Measurements from ENCODE around the gene FMNL1.

FMNL1 gene

DNA sequence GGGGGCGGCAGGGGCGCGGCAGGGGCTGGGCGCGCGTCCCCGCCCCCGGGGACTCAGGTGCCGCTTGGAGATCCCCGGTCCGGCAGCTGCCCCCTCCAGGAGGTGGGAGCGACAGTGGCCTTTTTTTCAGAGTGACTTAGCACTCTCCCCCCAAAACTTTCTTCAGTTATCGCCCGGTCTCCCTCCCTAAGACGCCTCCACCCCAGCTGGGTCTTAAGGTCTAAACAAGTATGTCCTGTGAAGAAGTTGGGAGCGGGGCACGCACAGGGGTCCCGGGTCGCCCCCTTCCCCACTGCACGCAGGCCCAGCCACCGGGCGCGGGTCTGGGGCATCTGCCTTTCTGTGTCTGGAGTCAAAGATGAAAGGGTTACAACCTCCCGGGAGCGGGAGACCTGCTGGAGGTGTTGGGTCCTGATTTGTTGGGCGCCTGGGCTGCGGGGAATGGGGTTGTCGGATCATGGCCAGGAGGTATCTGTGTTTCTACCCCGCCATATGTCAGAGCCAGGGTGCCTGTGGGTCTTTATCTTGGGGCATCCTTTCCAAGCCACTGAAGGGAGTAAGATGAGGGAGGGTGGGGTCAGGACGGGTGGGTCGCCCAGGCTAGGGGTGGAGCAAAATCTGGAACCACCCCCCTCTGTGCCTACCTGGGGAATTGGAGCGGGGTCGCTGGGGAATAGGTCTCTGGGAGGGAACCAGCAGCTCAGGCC is 757 bp downstream of the FMNL1 start:
- in situ Hi-C loops (cut with MboI; ENCODE audit: low sequenced_read_pairs), result loop anchor here (10.0 kb wide), 1 partner anchor 162 kb away; no protein-coding TSS in a partner anchor

DNA sequence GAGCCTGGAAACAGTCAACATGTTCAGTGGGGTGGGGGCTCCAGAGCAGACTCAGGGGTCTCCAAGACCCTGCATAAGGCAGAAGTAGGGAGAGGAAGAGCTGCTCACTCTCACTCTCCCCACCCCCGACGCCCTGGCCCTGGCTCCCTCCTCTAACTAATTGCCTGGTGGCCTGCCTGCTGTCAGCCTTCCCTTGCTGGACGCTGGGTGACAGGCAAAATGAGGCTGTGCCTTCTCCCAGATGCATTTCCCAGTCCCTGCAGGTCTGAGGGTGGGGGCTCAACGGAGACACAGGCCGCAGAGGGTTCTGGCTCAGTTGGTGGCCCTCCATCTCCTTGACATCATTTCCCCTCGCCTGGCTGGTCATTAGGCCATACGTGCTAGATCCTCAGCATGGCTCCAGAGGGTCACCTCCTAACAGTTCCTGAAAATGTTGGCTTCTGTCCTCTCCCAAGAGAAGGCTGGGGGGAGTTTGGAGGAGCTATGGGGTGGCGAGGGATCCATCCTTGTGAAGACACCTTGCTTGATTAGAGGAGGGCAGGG is 1.4 kb downstream of the FMNL1 start:
- in situ Hi-C loops (cut with MboI; ENCODE audit: low sequenced_read_pairs), result loop anchor here (10.0 kb wide), 1 partner anchor 162 kb away; no protein-coding TSS in a partner anchor

DNA sequence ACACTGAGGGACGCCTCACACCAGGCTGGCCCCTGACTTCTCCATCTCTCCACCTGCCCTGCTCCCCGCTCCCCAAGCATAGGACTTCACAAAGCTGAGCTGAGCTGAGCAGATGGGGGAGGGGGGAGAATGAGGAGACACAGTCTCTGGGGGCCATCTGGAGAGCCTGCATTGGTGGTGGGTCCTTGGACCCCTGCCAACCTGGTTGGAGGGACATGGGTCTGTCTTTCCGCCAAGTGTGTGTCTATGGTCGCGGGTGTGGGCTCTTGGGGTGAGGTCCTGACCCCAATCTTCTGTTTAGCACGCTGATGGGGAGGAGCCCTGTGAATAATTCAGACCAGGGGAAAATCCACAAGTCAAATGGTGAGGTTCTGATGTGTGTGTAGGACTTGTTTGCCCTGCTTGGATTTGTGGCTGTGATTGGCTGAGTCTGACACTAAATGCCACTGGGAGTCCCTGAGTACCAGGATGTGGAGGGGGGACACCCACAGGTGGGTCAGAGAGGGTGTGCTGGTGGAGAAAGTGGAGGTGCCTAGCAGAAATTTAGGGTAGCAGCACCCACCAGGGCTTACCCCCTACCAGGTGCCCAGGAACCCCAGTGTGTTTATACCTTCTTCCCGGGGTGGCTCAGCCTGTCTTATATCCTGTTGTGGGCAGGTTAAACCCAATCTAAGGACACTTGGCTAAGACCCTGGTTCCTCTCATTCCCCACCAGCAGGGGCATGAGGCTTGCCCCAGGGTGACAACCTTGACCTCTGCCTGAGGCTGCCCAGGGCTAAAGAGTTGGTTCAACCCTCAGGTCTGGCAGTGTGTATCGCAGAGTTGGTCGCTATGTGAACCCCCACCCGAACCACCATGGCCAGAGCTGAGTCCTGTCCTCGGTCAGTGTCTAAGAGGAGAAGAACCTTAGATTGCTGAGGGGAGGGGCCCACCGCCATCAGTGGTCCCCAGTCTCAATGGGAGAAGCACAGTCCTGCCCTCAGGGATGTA is 2.1 kb downstream of the FMNL1 start:
- in situ Hi-C loops (cut with MboI; ENCODE audit: low sequenced_read_pairs), result loop anchor here (10.0 kb wide), 1 partner anchor 161 kb away; no protein-coding TSS in a partner anchor

DNA sequence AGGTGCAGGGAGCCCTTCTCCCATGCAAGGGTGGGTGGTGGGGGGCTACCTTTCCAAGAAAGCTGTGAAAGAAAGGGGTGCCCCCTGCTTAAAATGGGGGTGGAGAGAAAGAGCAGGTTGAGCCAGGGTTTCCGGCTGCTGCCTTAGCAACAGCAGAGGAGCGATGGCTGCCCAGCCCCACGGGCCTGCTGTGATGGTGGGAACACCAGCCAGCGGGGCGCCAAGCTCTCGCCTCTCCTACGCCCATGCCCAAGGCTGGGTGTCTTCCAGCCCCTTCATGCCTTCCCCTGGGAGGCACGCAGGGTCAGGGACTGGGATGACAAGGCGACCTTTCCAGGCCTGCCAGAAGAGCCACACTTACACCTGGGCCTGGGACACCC is 3.0 kb downstream of the FMNL1 start:
- in situ Hi-C loops (cut with MboI; ENCODE audit: low sequenced_read_pairs), result loop anchor here (10.0 kb wide), 1 partner anchor 160 kb away; no protein-coding TSS in a partner anchor

DNA sequence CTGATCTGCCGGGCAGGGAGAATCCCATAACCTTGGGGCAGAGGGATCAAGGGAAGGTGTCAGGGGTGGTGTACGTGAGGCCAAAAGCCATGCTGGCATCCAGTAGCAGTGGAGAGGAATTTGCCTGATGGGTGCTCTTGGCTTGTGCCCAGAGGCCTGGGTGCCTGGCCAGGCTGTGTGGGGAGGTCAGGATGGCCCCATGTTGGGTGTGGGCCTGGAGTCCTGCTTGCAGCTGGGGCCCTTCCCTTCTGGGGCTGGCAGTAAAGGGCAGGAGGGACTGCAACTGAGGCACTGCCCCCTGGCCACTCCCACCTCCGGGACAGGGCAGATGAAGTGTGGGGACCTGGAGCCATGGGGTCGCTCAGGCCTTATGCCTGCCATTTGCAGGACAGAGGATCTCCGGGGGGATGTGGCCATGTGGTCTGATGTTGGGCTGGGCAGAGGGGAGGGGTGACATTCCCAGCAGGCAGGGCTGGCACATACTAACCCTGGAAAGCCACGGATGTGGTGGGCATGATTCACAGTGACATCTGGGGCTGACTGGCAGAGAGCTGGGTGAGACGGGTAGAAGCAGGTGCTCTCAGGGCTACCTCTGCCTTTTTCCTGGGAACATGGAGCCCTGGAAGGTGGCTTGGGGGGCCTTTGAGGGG is 3.5 kb downstream of the FMNL1 start:
- in situ Hi-C loops (cut with MboI; ENCODE audit: low sequenced_read_pairs), result loop anchor here (10.0 kb wide), 1 partner anchor 160 kb away; no protein-coding TSS in a partner anchor

DNA sequence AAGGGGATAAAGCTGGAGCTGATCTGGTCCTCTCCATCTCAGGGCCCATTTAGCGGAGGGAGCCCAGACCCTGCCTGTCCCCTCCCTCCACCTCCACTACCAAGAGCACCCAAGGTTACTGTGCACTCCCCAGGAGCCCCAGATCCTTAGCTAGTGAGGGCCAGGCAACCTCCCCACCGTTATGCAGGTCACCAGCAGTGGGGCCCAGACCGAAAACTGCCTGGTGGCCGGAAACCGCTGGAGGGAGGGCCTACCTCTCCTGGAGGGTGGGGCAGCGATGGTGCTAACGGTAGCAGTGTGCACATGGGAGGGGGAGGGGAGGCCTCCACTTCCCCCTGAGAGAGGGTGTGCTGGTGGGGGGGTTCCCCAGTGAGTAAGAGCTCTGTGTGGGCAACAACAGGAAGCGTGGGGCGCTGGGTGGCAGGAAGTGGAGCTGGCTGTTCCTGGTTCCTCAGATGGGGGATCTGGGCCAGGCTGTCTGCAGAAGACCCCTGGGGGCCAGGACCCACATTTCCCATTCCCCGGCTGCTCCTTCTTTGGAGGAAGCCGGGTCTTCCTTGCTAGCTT is 4.4 kb downstream of the FMNL1 start:
- in situ Hi-C loops (cut with MboI; ENCODE audit: low sequenced_read_pairs), result loop anchor here (10.0 kb wide), 1 partner anchor 159 kb away; no protein-coding TSS in a partner anchor

DNA sequence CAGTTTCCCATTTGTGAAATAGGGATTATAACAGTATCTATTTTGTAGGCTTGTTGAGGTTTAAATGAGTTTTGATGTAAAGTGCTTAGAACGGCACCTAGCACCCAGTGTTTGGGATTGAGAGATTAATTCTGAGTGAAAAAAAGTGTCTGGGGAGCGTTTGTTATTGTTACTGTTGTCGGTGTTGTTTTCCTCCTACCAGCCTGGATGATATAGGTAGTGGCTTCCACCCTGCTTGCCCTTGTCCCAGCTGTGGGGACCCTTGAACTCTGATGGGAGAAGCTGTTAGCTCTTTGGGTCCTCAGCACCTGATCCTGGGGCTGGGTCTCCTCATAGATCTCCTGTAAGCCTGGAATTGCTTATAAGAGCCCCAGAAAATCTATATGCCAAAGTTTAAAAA is 4.9 kb downstream of the FMNL1 start:
- in situ Hi-C loops (cut with MboI; ENCODE audit: low sequenced_read_pairs), result loop anchor here (10.0 kb wide), 1 partner anchor 158 kb away; no protein-coding TSS in a partner anchor

DNA sequence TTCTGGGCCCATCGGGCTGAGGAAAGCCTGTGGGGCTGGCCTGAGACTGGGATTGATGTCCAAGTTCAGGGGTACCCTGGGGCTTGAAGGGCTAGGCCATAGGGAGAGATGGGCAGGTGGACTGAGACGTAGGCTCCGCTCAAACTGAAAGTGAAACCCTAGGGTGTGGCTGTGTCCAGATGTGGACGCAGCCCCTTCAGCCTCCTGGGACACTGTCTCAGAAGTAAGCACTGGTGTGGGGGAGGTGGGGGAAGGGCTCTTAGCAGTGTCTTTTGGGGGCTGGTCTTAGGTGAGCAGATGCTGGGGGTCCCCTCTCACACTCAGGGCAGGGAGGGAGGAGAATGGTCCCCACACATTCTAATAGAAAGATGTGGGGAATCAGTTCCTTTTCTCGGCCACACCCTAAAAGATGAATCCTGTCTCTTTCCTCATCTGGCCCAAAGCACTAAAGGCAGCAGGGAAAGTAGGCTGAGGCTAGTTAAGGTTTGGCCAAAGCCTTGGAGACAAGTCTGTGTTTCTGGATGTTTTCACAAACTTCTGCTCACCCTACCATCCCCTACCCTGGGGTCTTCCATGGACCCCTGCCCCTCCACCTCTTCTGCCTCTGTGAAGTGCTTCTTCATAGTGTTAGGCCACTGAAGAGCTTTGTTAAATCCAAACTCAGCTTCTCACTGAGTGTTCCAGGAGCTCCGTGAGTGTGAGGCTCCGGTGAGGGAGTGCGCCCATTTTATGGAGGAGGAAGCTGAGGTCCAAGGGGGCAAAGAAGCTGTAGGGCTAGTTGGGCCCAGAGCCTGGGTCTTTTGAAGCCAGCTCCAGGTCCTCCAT is 5.6 kb downstream of the FMNL1 start:
- in situ Hi-C loops (cut with MboI; ENCODE audit: low sequenced_read_pairs), result loop anchor here (10.0 kb wide), 1 partner anchor 157 kb away; no protein-coding TSS in a partner anchor

DNA sequence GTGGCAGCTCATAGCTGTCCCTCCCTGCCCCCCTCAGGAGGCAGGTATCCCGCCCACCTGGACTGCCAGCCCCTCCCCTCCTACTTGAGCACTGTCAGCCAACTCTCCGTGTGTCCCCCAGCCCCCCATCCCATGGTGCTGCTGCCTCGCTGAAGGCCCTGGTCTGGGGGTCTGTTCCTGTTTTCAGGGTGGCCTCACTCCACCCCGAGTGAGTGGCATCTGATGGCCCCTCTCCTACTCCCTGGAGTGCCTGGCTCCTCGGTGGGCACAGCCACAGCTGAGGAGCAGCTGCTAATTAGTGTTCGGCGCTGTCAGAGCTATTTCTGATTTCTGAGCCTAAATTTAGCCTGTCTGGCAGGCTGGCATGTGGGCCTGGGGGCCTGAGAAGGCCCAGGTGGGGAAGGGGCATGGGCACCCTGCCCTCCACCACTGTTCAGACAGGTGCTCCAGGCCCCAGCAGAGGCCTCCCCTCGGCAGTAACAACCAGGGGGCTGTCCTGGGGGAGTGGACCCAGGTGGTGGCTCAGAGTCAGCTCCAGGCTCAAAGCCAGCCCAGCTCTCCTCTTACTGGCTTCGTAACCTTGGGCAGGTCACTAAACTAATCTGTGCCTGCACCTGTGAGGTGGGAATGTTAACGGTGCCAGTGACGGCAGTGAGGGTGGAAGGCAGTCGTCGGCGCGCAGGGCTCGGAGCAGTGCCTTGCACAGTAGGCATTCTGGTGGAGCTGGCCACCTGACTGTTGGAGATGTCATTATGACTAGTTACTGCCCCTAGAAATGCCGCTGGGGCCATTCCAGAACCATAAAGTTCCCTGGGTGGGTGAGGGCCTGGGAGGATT is 6.5 kb downstream of the FMNL1 start:
- in situ Hi-C loops (cut with MboI; ENCODE audit: low sequenced_read_pairs), result loop anchor here (10.0 kb wide), 1 partner anchor 157 kb away; no protein-coding TSS in a partner anchor

DNA sequence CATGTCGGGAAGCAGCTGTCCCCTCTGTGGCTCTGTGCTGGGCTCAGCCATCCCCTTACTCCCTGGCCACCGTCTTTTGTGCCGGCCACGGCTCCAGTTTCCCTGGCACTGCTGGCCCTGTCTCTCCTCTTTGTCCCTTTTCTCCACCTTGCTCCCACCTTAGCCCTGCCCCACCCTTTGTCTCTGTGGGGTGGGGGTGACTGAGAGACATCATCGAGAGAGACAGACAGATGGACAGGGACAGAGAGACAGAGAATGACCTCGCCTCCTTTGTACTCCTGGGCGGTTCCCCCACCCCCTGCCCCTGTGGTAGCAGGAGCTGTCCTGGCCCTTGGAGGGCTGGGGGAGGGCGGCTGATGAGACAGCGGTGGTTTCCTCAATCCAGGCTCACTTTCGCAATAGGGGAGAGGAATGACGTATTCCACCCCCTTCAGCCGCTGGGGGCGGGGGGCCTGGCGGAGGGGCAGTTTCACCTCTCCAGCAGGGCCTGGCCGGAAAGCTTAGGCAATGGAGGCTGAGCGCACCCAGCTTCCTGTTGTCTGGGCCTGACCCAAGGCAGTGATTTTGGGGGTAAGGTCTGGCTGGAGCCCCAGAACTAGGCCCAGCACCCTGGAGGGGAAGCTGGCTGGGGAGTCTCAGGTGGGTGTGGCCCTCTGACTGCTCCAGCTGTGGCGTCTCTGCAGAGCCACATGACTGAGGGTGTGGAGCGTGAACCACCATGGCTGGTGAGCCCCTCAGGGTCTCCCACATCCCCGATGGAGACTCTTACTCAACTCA is 7.3 kb downstream of the FMNL1 start:
- in situ Hi-C loops (cut with MboI; ENCODE audit: low sequenced_read_pairs), result loop anchor here (10.0 kb wide), 1 partner anchor 156 kb away; no protein-coding TSS in a partner anchor

DNA sequence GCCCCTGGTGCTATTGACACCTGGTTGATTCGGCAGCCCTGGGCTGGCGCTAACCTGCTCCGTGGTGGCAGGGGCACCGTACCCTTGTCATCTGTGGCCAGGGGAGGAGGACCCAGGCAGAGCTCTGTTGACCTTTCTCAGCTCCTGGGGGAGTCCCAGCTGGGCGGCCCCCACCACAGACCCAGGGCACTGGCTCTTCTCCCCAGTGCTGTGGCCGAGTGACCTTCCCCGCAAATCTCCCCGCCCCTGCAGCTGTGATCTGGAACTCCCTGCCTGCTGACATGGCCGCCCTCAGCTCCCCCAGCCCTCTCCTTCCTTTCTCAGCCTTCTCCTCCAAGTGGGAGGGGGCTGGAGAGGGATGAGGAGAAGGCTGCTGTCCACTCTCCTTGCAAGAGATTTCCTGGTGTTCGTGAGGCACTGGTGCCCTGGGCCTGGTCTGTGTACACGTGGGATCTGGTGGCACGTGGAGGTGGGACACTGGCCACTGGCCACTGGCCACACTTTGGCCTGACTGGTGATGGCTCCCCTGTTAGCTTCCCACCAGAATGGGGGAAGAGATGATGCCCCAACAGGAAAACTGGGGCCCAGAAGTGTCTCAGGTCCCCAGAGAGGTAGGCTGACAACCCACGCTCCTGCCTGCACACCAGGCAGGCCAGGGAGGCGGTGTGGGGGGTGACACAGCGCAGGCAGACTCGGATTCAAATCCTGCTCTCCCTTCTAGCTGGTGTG is 8.2 kb downstream of the FMNL1 start:
- in situ Hi-C loops (cut with MboI; ENCODE audit: low sequenced_read_pairs), result loop anchor here (10.0 kb wide), 1 partner anchor 155 kb away; no protein-coding TSS in a partner anchor

DNA sequence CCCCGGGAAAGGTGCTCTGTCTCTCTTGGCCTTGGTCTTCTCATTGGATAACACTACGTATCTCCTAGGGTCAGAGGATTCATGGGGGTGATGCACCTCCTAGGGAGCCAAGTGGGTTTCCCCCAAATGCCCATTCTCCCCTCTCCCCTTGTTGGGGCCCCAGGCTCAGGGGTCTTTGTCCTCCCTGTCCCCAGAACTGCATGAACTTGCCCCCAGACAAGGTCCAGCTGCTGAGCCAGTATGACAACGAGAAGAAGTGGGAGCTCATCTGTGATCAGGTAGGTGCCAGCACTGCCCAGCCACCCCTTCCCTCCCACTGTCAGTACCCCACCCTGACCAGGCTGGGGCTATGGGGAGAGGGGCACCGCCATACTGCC is 8.7 kb downstream of the FMNL1 start:
- in situ Hi-C loops (cut with MboI; ENCODE audit: low sequenced_read_pairs), result no loop called here

DNA sequence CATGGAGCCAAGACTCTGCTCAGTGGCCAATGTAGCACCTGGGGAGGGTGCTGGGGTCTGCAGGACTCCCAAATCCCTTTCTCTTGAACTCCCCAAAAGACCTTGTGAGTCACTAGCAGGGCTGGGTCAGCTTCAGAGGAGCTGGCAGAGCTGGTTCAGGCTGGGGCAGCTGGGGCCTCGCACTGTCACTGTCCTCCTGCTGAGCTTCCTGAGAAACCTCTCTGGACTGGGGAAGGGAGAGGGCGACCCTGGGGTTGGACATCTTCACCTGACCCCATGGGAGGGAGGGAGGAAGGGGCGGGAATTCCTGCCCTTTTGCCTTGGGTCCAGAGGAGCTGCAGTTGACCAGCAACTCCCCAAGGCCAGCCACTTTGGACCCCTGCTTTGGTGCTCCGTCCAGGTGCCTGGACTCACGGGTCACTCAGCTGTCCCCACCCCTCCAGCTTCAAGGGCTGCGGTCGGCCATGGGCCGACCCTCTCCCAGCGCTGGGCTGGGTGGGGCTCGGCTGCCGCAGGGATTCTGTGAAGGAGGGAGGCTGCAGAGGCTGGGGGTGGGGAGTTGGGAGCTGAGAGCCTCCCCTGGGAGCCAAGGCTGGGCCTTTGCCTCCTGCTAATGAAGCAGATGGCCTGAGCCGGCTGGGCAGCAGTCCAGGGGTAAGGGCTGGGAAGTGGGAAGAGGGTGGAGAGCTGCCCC is 9.2 kb downstream of the FMNL1 start:
- in situ Hi-C loops (cut with MboI; ENCODE audit: low sequenced_read_pairs), result no loop called here

DNA sequence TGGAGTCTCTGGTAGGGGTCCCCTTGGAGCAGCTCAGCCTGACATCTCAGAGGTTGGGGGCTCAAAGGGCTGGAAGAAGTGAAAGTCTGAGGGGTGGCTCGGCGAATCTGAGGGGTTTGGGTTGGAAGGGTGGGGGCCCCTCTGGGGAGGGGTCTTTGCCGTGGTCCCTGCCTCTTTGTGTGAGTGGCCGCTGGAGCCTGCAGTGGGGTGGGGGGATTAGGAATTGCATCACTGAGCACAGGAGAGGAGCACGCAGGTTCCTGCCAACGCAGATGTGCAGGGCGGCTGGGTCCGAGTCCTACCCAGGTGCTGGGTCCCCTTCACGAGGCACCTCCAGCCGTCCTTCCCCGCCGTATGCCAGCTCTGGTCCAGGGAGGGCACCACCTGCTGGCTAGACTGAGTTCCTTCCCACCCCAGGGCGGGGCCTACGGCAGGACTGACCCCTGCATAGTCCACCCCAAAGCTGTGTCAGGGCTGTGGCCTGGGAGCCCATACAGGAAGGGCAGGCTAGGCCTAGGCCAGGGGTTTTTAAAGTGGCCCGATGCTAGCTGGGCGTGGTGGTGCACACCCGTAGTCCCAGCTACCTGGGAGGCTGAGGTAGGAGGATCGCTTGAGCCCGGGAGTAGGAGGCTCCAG is 9.9 kb downstream of the FMNL1 start:
- in situ Hi-C loops (cut with MboI; ENCODE audit: low sequenced_read_pairs), result no loop called here

DNA sequence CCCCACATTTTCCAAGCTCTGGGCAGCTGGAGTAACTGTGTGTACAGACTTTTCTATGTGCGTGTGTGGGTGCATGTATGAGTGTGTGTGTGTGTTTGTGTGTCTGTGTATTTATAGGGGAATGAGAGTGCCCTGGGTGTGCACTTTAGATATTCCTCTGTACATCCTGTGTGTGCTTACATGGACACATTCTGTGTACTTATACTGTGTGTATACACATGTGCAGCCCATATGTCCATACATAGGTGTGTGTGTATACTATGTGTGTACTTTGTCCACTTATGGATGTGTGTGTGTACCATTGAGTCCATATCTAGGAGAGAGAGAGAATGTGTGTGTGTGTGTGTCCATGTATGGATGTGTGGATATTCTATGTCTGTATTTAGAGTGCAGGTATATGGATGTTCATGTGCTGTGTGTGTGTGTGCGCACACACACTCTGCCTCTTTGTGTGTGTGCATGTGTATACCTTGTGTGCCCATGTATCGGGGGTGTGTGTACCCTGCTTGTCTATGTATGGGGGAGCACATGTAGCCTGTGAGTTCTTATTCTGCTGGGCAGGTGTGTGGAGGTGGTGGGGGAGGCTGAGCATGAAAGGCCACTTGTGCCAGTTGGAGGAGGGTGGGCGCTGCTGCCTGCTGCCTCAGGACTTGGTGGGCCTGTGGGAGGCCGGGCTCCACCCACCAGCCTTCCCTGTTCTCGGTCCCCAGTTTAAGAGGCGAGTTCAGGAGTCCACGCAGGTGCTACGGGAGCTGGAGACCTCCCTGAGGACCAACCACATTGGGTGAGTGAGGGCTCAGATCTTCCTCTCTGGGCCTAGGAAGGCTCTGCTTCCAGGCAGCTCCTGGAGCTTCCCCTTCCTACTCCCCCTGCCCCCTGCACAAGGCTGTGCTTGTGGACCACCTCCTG is 11.1 kb downstream of the FMNL1 start:
- in situ Hi-C loops (cut with MboI; ENCODE audit: low sequenced_read_pairs), result no loop called here
